ENCODE results near the gene C6orf132.

Gene C6orf132

DNA sequence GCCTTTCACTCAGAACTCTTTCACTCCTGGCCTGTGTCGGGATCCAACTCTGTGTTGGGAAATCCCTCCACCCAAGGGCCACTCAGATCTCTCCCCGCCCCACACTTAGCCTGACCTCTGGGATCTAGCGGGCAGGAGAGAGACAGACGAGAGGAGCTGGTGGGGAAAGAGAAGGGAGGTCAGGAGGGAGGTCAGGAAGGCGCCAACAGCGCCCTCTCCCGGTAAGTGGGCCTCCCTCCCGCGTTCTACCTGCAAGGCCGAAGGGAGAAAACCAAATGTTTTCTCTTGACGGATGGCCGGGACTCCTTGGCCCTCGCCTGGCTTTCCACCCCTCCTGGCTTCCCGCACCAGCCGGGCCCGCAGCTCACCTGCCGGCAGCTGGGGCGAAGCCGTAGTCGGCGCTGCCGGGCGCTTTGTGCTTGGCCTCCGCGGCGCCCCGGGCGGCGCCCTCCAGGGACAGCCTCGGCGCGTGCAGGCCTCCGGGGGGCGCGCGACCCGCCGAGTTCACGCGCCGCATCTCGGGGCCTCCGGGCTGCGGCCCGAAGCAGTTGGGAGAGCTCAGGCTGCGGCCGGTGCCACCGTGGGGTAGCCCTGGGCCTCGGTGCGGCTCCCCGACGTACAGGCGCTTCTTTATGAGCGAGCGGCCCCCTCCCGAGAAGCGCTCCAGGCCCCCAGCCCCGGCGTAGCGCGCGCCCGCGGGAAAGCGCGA, 38.2 kb downstream of the C6orf132 start:
- TF ChIP-seq, protein P1, sequence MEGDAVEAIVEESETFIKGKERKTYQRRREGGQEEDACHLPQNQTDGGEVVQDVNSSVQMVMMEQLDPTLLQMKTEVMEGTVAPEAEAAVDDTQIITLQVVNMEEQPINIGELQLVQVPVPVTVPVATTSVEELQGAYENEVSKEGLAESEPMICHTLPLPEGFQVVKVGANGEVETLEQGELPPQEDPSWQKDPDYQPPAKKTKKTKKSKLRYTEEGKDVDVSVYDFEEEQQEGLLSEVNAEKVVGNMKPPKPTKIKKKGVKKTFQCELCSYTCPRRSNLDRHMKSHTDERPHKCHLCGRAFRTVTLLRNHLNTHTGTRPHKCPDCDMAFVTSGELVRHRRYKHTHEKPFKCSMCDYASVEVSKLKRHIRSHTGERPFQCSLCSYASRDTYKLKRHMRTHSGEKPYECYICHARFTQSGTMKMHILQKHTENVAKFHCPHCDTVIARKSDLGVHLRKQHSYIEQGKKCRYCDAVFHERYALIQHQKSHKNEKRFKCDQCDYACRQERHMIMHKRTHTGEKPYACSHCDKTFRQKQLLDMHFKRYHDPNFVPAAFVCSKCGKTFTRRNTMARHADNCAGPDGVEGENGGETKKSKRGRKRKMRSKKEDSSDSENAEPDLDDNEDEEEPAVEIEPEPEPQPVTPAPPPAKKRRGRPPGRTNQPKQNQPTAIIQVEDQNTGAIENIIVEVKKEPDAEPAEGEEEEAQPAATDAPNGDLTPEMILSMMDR (IDR thresholded peaks at IDR 0.05; ENCODE audit: insufficient read depth, missing control alignments), result peak; percentile 3
- no peak for FAIRE-seq
- no peak for DNase-seq (ENCODE audit: insufficient read length, low spot score)

DNA sequence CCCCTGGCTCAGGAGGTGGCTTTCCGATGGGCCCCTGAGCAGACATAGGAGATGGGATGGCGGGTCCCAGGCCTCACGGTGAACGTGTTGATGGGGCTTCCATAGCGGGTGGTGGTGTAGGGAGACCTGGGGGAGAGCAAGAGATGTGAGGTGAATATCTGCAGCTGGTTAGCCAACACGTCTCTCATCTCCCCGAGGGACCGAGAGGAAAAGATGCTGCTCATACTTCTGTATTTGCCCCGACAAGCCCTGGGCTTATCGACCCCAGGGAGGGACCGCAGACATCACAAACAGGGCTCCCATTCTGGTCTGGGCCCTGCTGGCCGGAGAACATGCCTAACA, 38.7 kb downstream of the C6orf132 start:
- FAIRE-seq (no peak), DNase-seq (ENCODE audit: insufficient read length, low spot score) (no peak)
- TF ChIP-seq, protein P1 (IDR thresholded peaks at IDR 0.05; ENCODE audit: insufficient read depth, missing control alignments), result no peak

DNA sequence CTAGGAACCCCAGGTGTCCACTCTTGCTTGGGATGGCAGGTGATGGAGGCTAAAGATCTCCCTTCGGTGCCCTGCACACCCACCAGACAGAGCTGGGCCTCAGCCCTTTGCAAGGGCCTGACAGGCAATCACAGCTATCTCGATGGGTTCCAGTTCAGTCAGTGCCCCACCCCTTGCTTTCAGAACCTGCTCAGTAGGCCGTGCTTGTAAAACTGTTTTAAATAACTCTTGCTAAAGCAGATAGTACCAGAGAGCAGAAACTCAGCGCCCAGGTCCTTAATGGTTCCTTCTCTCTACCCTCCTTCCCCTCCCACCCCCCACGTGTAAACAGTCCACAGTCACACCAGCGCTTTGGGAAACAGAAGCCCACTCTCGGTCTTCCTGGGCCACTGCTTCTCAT, 39.2 kb downstream of the C6orf132 start:
- TF ChIP-seq, protein P1 (IDR thresholded peaks at IDR 0.05; ENCODE audit: insufficient read depth, missing control alignments), result no peak
- no peak for DNase-seq (ENCODE audit: insufficient read length, low spot score)
- FAIRE-seq, result no peak

DNA sequence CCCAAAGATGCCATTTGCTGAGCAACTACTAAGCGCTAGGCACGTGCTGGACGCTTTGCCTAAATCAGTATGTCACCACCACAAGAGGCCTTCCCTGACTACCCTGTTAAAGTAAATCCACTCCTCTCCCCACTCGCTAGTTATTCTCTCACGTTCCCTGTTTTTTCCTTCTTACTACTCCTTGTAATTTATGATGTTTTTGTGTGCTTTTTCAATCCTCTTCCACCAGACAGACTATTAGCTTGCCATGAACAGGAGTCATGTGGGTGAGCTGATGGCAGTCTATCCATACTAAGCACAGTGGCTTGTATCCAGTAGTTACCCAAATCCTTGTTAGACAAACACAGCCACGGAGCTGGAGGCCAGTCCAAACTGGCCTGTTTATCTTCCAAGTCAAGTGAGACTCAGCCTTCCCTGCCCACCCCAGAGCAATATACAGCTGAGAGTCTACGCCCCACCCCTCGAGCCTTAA, 41.2 kb downstream of the C6orf132 start:
- TF ChIP-seq, protein P1 (IDR thresholded peaks at IDR 0.05; ENCODE audit: insufficient read depth, missing control alignments), result no peak
- FAIRE-seq (no peak), DNase-seq (ENCODE audit: insufficient read length, low spot score) (no peak)

DNA sequence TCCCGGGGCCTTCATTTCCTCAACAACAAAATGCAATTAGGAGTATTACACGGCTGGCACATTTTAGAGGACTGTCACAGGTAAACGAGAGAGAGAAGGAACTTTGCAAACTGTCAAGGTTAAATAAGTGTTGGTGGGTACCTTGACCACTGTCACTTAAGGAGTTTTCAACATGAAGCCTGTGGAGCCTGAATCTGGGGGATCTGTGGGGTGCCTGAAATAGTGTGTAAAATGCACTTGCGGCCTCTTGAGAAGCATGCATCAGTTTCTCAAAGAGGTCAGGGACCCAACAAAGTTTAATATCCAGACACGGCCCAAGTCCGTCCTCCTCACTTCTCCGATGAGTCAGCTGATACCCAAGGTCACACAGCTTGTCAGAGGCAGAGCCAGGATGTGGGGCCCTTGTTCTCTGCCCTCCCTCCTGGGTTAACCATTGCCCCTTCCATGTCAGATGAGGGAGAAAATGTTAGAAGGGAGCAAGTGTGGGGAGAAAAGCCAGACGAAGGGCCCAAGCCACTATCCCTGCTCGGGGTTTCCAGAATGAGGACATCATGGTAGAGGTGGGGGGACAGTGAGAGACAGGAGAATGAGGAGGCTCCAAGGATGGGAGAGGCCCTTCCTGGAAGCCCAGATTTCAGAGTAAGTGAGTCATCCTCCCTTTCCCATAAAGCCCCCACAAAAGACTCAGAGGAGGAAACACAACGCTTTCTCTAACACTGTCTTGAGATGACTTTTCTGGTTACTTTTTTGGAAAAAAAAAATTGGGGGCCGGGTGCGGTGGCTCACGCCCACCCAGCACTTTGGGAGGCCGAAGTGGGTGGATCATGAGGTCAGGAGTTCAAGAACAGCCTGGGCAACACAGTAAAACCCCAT, 42.2 kb downstream of the C6orf132 start:
- DNase-seq (ENCODE audit: insufficient read length, low spot score) (no peak), FAIRE-seq (no peak)
- TF ChIP-seq, protein P1 (IDR thresholded peaks at IDR 0.05; ENCODE audit: insufficient read depth, missing control alignments), result no peak

DNA sequence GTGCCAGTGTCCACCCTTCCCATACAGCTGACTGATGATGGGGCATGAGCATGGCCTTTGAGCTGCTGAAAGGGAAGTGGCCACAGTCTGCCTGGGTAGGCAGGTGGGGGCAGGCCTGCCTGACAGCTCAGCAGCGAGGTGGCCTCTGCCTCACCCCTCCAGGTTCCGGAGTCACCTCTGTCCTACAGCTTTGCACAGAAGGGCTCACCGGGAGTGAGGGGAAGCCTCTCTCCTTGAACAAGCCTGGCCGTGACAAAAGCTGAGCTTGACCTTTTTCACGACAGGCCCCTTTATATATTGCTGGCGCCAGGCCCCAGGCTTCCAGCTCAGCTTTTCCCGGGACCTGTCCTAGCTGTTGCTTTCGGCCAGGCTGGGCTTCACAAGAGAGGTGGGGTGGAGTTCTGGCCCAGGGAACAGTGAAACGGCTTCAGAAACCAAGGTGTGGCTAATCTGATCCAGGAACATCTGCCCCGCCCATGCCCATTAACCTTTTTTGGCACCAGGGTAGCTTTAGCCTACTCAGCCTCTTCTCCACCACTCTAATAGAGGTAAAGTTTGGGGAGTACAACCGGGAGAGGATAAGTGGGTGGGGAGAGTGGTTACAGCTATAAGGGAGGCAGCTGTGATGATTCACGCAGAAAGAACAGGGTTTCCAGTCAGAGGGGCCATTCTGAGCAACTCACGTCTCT, 42.9 kb downstream of the C6orf132 start:
- TF ChIP-seq, protein P1 (IDR thresholded peaks at IDR 0.05; ENCODE audit: insufficient read depth, missing control alignments), result no peak
- FAIRE-seq (no peak), DNase-seq (ENCODE audit: insufficient read length, low spot score) (no peak)
